ENCODE data around the gene GABBR2.
A peak's percentile ranks its signal among the peaks of the same experiment; 100 is the strongest.

The GABBR2 gene

DNA sequence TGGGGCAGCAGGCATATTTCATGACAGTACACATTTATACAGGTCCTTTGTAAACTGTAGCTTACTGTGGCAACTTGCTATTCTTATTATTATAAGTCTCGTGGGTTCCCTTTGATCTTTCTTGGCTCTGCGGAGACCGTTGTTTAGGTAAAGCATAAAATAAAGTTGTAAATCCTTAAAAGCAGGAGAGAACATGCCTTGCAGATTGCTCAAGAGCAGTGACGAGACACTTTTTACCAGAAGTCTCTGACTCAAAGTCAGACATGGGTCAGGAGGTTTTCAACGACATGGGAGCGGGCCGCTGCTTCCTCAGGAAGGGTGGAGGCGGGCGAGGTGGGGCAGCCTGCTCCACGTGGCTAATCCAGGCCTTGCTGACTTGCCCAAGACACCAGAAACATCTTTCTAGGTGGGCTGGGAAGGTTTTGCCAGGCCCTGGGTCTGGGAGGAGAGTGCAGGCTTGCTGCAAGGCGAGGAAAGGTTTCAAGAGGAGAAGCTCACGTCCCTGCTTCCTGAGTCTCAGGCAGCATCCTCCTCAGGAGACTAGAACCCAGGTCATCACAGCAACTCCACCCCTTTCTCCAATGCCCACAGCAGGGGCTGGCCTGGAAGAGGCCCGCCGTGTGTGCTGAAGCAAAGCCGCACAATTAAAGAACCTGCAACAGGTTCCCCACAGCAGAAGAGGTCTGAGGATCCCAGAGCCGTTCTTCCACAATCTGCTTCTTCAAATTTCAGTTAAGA is 459.8 kb downstream of the GABBR2 start:
- Mint-ChIP-seq H3K4me1 (peaks cover 52% of the 10 kb centered on the region), H3K4me3 (no peak overlapping the region), H3K9me3 (no peaks in the 10 kb centered on the region), H3K27me3 (no peaks in the 10 kb centered on the region), H3K27ac (peak overlapping the region; percentile 63), H3K36me3 (peaks cover 33% of the 10 kb centered on the region)
- peak; percentile 31 for DNase-seq
- CTCF ChIA-PET = interaction anchor here (1.1 to 1.2 kb wide), 2 partner anchors 14 to 44 kb away, joined by 3 to 4 read pairs; no protein-coding TSS in a partner anchor

DNA sequence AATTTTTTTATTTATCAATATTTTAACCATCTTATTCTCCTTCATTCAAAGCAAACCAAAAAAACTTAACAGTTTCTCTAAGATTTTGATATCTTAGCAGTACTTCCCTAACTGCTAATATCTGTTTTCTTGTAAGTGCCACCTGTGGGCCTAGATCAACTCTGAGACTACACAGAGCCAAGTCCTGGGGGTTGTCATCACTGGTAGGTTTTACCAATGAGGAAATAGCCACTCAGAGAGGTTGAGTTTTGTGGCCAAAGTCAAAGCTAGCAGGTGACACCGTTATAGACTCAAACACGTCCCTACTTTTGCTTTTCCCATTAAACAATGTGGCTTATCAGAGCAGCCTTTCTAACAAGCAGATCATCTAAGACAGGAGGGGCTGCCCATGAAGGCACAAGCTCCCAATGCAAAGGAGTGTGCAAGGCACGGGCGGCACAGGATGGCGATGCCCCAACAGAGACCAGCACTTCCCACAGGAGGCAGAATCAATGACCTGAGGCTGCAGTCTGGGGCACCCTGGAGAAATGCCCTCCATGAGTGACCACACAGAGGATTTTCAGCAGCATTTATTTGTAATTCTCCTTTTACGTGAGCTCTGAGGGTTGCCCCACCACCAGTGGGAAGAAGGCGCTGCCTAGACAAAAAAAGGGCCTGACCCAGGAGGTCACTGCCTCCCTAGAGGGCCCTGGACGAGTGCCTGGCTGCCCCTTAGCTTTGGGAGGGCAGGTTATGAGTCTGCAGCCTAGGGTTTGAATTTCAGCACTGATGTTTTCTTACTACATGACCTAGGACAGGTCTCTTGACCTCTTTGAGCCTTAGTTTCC is 460.7 kb downstream of the GABBR2 start:
- no peaks in the 10 kb centered on the region for H3K9me3 Mint-ChIP-seq
- CTCF ChIA-PET = interaction anchor here (0.5 to 1.2 kb wide), 4 partner anchors 11 to 131 kb away, joined by 3 to 4 read pairs (median 3); no protein-coding TSS in a partner anchor
- H3K4me1 Mint-ChIP-seq = peaks cover 44% of the 10 kb centered on the region
- H3K27me3 Mint-ChIP-seq = no peaks in the 10 kb centered on the region
- DNase-seq = no peak
- H3K4me3 Mint-ChIP-seq = no peak overlapping the region
- peak overlapping the region; percentile 63 for H3K27ac Mint-ChIP-seq
- H3K36me3 Mint-ChIP-seq = peaks cover 27% of the 10 kb centered on the region

DNA sequence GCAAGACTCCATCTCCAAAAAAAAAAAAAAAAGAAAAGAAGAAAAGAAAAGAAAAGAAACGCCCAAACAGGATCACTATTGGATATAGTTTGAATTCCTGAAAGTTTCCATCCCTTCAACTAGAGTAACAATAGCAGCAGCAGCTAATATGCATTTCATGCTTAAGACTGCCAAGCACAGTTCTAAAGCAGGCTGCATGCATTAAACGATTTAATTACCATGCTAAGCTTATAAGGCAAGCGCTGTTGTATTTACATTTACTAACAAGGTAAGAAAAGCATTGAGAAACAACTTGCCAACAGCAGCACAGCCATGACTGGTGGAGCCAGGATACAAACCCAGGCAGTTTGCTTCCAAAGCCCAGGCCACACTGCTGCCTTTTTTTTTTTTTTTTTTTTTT is 466.3 kb downstream of the GABBR2 start:
- CTCF ChIA-PET = no interaction called here
- no peak for DNase-seq
- Mint-ChIP-seq H3K27ac (no peak overlapping the region), H3K4me3 (no peak overlapping the region), H3K27me3 (no peaks in the 10 kb centered on the region), H3K36me3 (peaks cover 11% of the 10 kb centered on the region), H3K9me3 (no peaks in the 10 kb centered on the region), H3K4me1 (peaks cover 9% of the 10 kb centered on the region)

DNA sequence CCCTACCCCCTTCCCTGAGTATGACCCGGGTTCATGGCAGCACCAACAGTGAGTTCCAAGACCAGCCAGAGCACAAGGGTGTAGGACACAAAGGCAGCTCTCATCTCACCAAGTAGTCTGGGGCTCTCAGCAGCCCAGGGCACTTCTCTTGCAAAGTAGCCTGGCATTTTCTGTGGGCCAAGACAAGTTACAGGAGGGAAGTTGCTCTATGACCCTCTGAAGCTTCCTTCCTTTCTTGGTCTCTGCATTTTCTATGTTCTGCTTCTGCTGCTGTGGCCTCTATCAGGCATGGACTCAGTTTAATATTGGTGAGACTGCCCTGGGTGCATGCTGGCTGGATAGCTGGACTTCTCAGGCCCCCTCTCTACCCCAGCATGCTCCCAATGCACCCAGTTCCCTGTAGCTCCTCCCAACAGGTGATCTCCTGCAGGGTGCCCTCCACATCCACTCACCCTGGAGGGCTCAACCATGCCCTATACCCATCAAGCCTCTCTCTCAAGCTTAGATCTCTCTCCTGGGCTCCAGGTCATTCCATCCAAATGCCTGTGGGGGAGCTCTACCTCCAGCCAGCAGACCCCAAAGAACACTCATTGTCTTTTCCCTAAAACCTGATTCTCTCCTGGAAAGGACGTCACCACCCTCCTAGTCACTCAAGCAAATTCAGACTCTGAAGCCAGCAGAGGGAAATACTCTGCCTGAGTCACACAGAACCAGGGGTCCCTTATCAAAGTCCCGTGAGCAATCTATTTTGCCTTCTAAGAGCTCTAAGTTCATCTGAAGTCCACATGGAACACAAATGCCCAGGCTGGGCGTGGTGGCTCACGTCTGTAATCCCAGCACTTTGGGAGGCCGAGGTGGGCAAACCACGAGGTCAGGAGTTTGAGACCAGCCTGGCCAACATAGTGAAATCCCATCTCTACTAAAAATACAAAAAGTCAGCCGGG is 467.1 kb downstream of the GABBR2 start:
- no peak for DNase-seq
- Mint-ChIP-seq H3K36me3 (peaks cover 11% of the 10 kb centered on the region), H3K4me1 (peaks cover 7% of the 10 kb centered on the region), H3K27ac (no peak overlapping the region), H3K27me3 (no peaks in the 10 kb centered on the region), H3K4me3 (no peak overlapping the region), H3K9me3 (no peaks in the 10 kb centered on the region)
- CTCF ChIA-PET = interaction anchor here (0.5 to 1.4 kb wide), 3 partner anchors 22 to 116 kb away, joined by 3 to 4 read pairs (median 3); no protein-coding TSS in a partner anchor

DNA sequence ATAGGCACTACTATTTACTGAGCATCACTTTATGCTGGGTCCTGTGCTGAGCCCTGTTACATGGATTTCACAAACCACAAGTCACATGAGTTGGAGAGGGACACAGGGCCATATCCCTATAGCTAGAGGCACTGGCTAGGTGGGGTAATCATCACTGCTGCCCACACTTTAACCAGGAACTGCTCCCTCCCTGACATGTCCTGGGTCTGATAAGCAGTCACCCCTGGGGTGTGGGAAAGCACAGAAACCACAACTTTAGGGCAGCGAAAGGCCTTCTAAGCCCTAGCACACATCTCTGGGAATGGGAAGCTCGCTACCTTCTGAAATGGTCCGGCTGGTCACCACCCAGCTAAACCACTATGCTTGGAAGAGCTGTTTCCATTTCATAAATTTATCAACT is 468.3 kb downstream of the GABBR2 start:
- H3K27ac Mint-ChIP-seq = no peak overlapping the region
- no peak for DNase-seq
- CTCF ChIA-PET = interaction anchor here (1.4 kb wide), 1 partner anchor 23 kb away, joined by 4 read pairs; no protein-coding TSS in a partner anchor
- no peaks in the 10 kb centered on the region for H3K27me3 Mint-ChIP-seq
- H3K9me3 Mint-ChIP-seq = no peaks in the 10 kb centered on the region
- peaks cover 11% of the 10 kb centered on the region for H3K36me3 Mint-ChIP-seq
- no peaks in the 10 kb centered on the region for H3K4me1 Mint-ChIP-seq
- H3K4me3 Mint-ChIP-seq = no peak overlapping the region
